ENCODE measurements around the gene NOL7.

The NOL7 gene

DNA sequence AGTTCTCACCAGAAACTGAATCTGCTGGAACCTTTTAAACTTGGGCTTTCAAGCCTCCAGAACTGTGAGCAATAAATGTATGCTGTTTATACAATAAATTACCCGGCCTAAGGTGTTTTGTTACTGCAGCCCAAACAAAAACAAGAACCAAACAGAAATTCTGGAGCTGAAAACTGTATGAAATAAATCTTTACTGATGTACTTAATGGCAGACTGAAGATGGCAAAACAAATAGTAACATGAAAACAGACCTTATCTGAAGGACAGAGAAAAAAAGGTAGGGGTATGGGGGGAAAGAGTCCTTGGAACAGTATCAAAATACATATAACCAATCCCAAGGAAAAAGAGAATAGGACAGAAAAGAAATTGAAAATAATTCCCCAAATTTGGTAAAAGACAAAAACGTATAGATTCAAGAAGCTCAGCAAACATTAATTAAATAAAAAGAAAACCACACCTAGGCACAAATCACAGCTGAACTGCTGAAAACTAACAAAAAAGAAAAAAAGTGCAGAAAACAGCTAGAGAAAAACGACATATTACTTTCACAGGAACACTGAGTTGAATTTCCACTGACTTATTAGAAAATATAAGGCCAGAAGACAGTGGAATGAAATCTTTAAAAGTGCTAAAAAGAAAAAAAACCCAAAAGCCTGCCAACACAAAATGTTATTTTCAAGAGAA, 47.7 kb downstream of the NOL7 start:
- H3K9me3 ChIP-seq: no peaks in the 10 kb centered on the region
- peak overlapping the region; percentile 49 for H3K27ac ChIP-seq
- H3K36me3 ChIP-seq: no peaks in the 10 kb centered on the region
- no peak for TF ChIP-seq CTCF (IDR thresholded peaks at IDR 0.05)
- H3K4me3 ChIP-seq (ENCODE audit: low read depth in 1 of 2, low read length in 1 of 2): no peak overlapping the region
- no peaks in the 10 kb centered on the region for H3K27me3 ChIP-seq
- H3K4me1 ChIP-seq (ENCODE audit: control insufficient read depth in 1 of 2, insufficient read depth in 1 of 2, low read depth in 1 of 2, low read length in 1 of 2): peaks cover 65 to 79% of the 10 kb centered on the region in 2 experiments

GRCh38 chr6:13663986-13664385, 48.9 kb downstream of the NOL7 start:
- no peak for TF ChIP-seq CTCF (IDR thresholded peaks at IDR 0.05)
- H3K27me3 ChIP-seq: no peaks in the 10 kb centered on the region
- no peaks in the 10 kb centered on the region for H3K36me3 ChIP-seq
- peak overlapping the region; percentile 49 for H3K27ac ChIP-seq
- H3K4me1 ChIP-seq (ENCODE audit: control insufficient read depth in 1 of 2, insufficient read depth in 1 of 2, low read depth in 1 of 2, low read length in 1 of 2): peaks cover 75 to 90% of the 10 kb centered on the region in 2 experiments
- H3K9me3 ChIP-seq: no peaks in the 10 kb centered on the region
- H3K4me3 ChIP-seq (ENCODE audit: low read depth in 1 of 2, low read length in 1 of 2): no peak overlapping the region

DNA sequence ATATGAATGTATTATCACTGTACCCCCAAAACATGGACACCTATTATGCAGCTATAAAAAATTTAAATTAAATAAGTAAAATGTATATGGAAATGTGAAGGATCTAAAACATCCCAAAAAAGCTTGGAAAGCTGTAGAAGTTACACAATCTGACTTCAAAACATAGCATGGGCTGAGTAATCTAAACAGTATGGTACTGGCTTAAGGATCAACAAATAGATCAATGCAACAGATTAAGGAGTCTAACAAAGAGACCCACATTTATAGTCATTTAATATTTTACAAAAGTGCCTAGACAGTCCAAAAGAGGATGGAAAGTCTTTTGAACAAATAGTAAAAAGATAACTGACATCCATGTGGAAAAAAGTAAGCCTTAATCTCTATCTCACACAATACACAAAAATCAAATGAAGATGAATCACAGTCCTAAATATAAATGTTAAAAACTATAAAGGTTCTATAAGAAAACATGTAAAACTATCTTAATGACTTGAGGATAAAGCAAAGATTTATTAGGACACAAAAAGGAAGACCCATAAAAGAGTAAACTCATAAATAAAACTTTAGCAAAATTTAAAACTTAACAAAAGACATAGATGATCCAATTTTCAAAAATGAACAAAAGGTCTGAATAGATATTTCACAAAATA, 49.7 kb downstream of the NOL7 start:
- TF ChIP-seq CTCF (IDR thresholded peaks at IDR 0.05): no peak
- H3K27ac ChIP-seq: peak overlapping the region; percentile 60
- H3K27me3 ChIP-seq: no peaks in the 10 kb centered on the region
- H3K36me3 ChIP-seq: no peaks in the 10 kb centered on the region
- H3K4me3 ChIP-seq (ENCODE audit: low read depth in 1 of 2, low read length in 1 of 2): no peak overlapping the region
- no peaks in the 10 kb centered on the region for H3K9me3 ChIP-seq
- peaks cover 75 to 93% of the 10 kb centered on the region in 2 experiments for H3K4me1 ChIP-seq (ENCODE audit: control insufficient read depth in 1 of 2, insufficient read depth in 1 of 2, low read depth in 1 of 2, low read length in 1 of 2)

GRCh38 chr6:13666194-13667105, 51.3 kb downstream of the NOL7 start:
- Histone ChIP-seq H3K4me3 (ENCODE audit: low read depth in 1 of 2, low read length in 1 of 2) (no peak overlapping the region), H3K27me3 (no peaks in the 10 kb centered on the region), H3K4me1 (ENCODE audit: control insufficient read depth in 1 of 2, insufficient read depth in 1 of 2, low read depth in 1 of 2, low read length in 1 of 2) (peaks cover 79 to 87% of the 10 kb centered on the region in 2 experiments), H3K9me3 (no peaks in the 10 kb centered on the region), H3K36me3 (no peaks in the 10 kb centered on the region), H3K27ac (peak overlapping the region; percentile 60)
- TF ChIP-seq CTCF (IDR thresholded peaks at IDR 0.05): no peak

- TF ChIP-seq CTCF (IDR thresholded peaks at IDR 0.05): no peak
- Histone ChIP-seq H3K36me3 (no peaks in the 10 kb centered on the region), H3K27ac (no peak overlapping the region), H3K4me1 (ENCODE audit: control insufficient read depth in 1 of 2, insufficient read depth in 1 of 2, low read depth in 1 of 2, low read length in 1 of 2) (peaks cover 81 to 87% of the 10 kb centered on the region in 2 experiments), H3K27me3 (no peaks in the 10 kb centered on the region), H3K4me3 (ENCODE audit: low read depth in 1 of 2, low read length in 1 of 2) (no peak overlapping the region), H3K9me3 (no peaks in the 10 kb centered on the region)
These were observed 52.5 kb downstream of the NOL7 start for GRCh38 chr6:13667655-13668054.

All from neutrophil (primary cell).